WERI-Rb-1 (cell line): ENCODE data around the gene PTPN3.

Source experiments
- DNase-seq: peaks from one replicate; pipeline ENCODE4 v3.0.0-alpha.2; 2020
- H3K27ac ChIP-seq: fragments of 250-450 bp; sonication (Bioruptor Pico); 2 replicates; pipeline ENCODE4 v1.5.1; 2020; ENCODE audit warnings: mild to moderate bottlenecking, moderate library complexity
- H3K27me3 ChIP-seq: fragments of 250-450 bp; sonication (Bioruptor Pico); 2 replicates; pipeline ENCODE4 v1.5.1; 2021; ENCODE audit warnings: mild to moderate bottlenecking, low read depth, moderate library complexity; ENCODE audit not compliant: insufficient read depth, severe bottlenecking
- H3K36me3 ChIP-seq: fragments of 250-450 bp; sonication (Bioruptor Pico); 2 replicates; pipeline ENCODE4 v1.5.1; 2020; ENCODE audit warnings: mild to moderate bottlenecking, moderate library complexity
- H3K4me3 ChIP-seq: 2 replicates; pipeline ENCODE4 v1.5.1; 2011; ENCODE audit warnings: low read depth, mild to moderate bottlenecking, control low read depth, low read length
- H3K9me3 ChIP-seq: fragments of 250-450 bp; sonication (Bioruptor Pico); 2 replicates; pipeline ENCODE4 v1.5.1; 2021; ENCODE audit warnings: mild to moderate bottlenecking, moderate library complexity; ENCODE audit not compliant: severe bottlenecking
- TF ChIP-seq, protein P1 (sequence below): IDR thresholded peaks from 2 replicates; pipeline ENCODE4 v1.5.1; 2011; ENCODE audit warnings: low read depth, mild to moderate bottlenecking, control low read depth, inconsistent platforms, low read length

Gene PTPN3

DNA sequence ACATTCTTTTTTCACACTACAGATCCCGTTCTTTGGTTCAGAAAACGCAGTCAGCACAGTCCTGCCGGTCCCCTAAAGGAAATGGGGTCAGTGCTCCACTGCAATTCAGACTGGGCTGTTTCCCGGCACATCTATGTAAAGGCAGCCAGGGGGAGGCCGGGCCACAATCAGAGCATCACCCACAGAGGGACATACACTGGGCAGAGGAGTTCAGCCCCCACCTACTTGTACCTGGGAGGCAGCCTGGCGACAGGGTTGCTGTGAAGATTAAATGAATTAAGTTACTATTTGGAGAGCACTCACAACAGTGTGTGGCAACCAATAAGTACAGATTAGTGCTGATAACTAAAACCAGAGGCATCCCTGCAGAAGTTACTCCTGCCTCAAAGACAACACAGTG, 4.5 kb downstream of the PTPN3 start:
- Histone ChIP-seq H3K4me3 (no peak overlapping the region), H3K27ac (no peak overlapping the region), H3K9me3 (no peaks in the 10 kb centered on the region), H3K36me3 (no peaks in the 10 kb centered on the region), H3K27me3 (peaks cover 38% of the 10 kb centered on the region)
- no peak for DNase-seq
- TF ChIP-seq, protein P1, sequence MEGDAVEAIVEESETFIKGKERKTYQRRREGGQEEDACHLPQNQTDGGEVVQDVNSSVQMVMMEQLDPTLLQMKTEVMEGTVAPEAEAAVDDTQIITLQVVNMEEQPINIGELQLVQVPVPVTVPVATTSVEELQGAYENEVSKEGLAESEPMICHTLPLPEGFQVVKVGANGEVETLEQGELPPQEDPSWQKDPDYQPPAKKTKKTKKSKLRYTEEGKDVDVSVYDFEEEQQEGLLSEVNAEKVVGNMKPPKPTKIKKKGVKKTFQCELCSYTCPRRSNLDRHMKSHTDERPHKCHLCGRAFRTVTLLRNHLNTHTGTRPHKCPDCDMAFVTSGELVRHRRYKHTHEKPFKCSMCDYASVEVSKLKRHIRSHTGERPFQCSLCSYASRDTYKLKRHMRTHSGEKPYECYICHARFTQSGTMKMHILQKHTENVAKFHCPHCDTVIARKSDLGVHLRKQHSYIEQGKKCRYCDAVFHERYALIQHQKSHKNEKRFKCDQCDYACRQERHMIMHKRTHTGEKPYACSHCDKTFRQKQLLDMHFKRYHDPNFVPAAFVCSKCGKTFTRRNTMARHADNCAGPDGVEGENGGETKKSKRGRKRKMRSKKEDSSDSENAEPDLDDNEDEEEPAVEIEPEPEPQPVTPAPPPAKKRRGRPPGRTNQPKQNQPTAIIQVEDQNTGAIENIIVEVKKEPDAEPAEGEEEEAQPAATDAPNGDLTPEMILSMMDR: no peak

DNA sequence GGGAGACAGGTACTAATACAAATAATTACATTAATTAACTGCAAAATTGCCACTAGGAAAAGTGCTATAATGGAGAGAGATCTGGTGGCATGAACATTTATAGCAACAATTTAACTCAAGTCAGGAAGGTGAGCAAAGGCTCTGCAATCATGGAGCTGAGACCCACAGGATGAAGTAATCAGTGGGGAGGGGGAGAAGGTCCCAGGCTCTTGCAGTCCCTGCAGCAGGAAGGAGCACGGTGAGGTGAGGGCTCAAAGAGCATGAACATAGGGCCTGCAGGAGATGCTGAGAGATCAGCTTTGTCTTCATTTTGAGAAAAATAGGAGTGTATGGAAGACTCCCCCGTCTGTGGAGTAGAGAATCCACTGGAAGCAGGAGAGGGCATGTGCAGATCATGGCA, 6.5 kb downstream of the PTPN3 start:
- Histone ChIP-seq H3K4me3 (no peak overlapping the region), H3K36me3 (no peaks in the 10 kb centered on the region), H3K27me3 (peaks cover 22% of the 10 kb centered on the region), H3K27ac (no peak overlapping the region), H3K9me3 (no peaks in the 10 kb centered on the region)
- no peak for DNase-seq
- TF ChIP-seq, protein P1: no peak

DNA sequence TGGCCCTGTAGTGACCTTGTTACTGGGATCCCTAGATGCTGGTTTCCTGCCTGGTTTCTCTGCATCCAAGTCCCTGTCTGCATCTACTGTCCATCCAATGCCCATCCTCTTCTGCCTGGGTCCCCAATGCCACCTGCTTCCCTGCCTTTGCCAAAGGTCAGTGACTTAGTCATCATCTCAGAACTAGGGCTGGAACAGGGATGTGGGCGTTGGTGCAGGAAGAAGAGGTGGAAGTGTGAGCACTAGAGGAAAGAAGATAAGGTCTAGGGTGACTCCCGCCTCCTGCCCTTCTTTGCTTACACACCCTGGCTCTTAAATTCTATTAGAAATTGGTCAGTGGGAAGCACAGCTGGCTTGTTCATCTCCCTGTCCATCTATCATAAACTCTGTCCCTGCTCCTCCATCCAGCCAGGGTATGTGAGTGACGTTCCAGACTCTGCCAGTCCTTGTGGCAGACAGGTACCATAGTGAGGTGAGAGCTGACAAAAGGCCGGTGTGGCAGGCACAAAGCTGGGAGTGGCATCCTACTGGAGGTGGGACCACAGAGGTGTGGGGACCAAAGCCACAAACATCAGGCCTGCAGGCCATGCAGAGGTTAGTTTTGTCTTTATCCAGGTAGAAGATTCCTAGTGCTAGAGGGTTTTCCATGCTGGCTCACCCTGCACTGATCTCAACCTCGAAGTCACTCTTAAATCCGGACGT, 9.2 kb downstream of the PTPN3 start:
- H3K36me3 ChIP-seq: no peaks in the 10 kb centered on the region
- no peak for DNase-seq
- TF ChIP-seq, protein P1: no peak

DNA sequence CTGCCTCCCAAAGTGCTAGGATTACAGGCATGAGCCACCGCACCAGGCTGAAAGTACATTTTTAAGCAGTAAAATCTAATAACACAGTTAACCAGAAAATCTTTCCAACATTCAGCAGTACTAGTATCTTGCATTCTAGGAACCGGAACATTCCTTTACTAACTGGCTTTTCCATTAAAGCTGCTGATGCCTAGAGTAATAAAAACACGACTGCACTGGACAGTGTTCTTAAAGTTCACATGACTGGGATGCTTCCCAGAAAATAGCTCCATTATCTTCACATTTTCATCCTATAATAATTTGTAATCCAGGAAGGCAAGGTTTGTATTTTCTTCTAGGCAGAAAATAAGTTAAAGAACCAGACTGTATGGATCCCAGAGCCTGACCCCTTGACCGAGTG, 9.8 kb downstream of the PTPN3 start:
- no peaks in the 10 kb centered on the region for H3K27me3 ChIP-seq
- DNase-seq: no peak
- no peaks in the 10 kb centered on the region for H3K9me3 ChIP-seq
- TF ChIP-seq, protein P1: no peak
- no peaks in the 10 kb centered on the region for H3K36me3 ChIP-seq
- H3K27ac ChIP-seq: no peak overlapping the region
- no peak overlapping the region for H3K4me3 ChIP-seq

More for the DNA sequence above, 9.2 kb downstream of the PTPN3 start:
- H3K9me3 ChIP-seq: no peaks in the 10 kb centered on the region
- no peaks in the 10 kb centered on the region for H3K27me3 ChIP-seq
- H3K27ac ChIP-seq: no peak overlapping the region
- no peak overlapping the region for H3K4me3 ChIP-seq

DNA sequence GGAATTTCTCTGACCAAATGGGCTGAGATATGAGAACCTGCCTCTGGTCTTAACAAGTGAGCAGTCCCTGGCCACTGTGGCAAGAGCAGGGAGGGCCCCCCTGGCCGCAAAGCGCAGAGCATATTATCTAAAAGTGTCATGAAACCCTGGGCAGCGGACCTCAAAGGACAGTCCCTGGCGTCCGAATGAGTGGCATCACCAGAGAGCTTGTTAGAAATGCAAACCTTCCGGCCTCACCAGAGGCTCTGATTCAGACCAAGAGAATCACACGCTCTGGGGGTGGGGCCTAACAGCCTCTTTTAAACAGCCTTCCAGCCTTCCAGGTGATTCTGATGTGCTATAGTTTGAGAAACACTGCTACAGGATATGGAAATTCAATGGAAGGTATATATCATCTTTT, 10.9 kb downstream of the PTPN3 start:
- no peak for DNase-seq
- TF ChIP-seq, protein P1: no peak
- H3K27ac ChIP-seq: no peak overlapping the region

More for the DNA sequence above, 10.9 kb downstream of the PTPN3 start:
- no peaks in the 10 kb centered on the region for H3K27me3 ChIP-seq
- H3K4me3 ChIP-seq: no peak overlapping the region
- H3K36me3 ChIP-seq: no peaks in the 10 kb centered on the region
- H3K9me3 ChIP-seq: no peaks in the 10 kb centered on the region
